Measurements from ENCODE around the gene STK38L.
"Not testable (repeated sequence)": the region's sequence is repeated elsewhere in the genome, so short reads cannot be mapped to it uniquely, and the experiment has no call there.

Gene STK38L

GRCh38 chr12:27217590-27217989 lies 26.5 kb upstream of the STK38L start:
- Mint-ChIP-seq H3K4me1 (ENCODE audit: low read depth) (peaks cover 6% of the 10 kb centered on the region), H3K27me3 (ENCODE audit: low read depth) (no peaks in the 10 kb centered on the region), H3K27ac (no peak overlapping the region), H3K4me3 (no peak overlapping the region), H3K36me3 (ENCODE audit: low read depth) (no peaks in the 10 kb centered on the region), H3K9me3 (no peaks in the 10 kb centered on the region)

- Mint-ChIP-seq H3K27me3 (ENCODE audit: low read depth) (peaks cover 4% of the 10 kb centered on the region), H3K36me3 (ENCODE audit: low read depth) (no peaks in the 10 kb centered on the region), H3K4me3 (no peak overlapping the region), H3K9me3 (no peaks in the 10 kb centered on the region), H3K27ac (no peak overlapping the region), H3K4me1 (ENCODE audit: low read depth) (peaks cover 6% of the 10 kb centered on the region)
Measured at GRCh38 chr12:27219693-27220054, 24.4 kb upstream of the STK38L start.

GRCh38 chr12:27220055-27220987 lies 23.8 kb upstream of the STK38L start:
- peaks cover 4% of the 10 kb centered on the region for H3K27me3 Mint-ChIP-seq (ENCODE audit: low read depth)
- no peaks in the 10 kb centered on the region for H3K9me3 Mint-ChIP-seq
- H3K4me1 Mint-ChIP-seq (ENCODE audit: low read depth), result peaks cover 6% of the 10 kb centered on the region
- no peak overlapping the region for H3K27ac Mint-ChIP-seq
- H3K4me3 Mint-ChIP-seq, result no peak overlapping the region
- no peaks in the 10 kb centered on the region for H3K36me3 Mint-ChIP-seq (ENCODE audit: low read depth)

- Mint-ChIP-seq H3K4me1 (ENCODE audit: low read depth) (peaks cover 6% of the 10 kb centered on the region), H3K9me3 (no peaks in the 10 kb centered on the region), H3K27me3 (ENCODE audit: low read depth) (peaks cover 4% of the 10 kb centered on the region), H3K4me3 (no peak overlapping the region), H3K36me3 (ENCODE audit: low read depth) (no peaks in the 10 kb centered on the region), H3K27ac (no peak overlapping the region)
Measured at GRCh38 chr12:27220988-27221345, 23.1 kb upstream of the STK38L start.

GRCh38 chr12:27221625-27222387 lies 22.3 kb upstream of the STK38L start:
- Mint-ChIP-seq H3K27ac (no peak overlapping the region), H3K36me3 (ENCODE audit: low read depth) (no peaks in the 10 kb centered on the region), H3K27me3 (ENCODE audit: low read depth) (peaks cover 4% of the 10 kb centered on the region), H3K4me1 (ENCODE audit: low read depth) (peaks cover 8% of the 10 kb centered on the region), H3K9me3 (no peaks in the 10 kb centered on the region), H3K4me3 (no peak overlapping the region)

GRCh38 chr12:27226407-27226929 lies 17.6 kb upstream of the STK38L start:
- Mint-ChIP-seq H3K4me1 (ENCODE audit: low read depth) (peaks cover 2% of the 10 kb centered on the region), H3K36me3 (ENCODE audit: low read depth) (no peaks in the 10 kb centered on the region), H3K9me3 (no peaks in the 10 kb centered on the region), H3K27me3 (ENCODE audit: low read depth) (peaks cover 4% of the 10 kb centered on the region), H3K4me3 (no peak overlapping the region), H3K27ac (no peak overlapping the region)

- no peak overlapping the region for H3K4me3 Mint-ChIP-seq
- H3K36me3 Mint-ChIP-seq (ENCODE audit: low read depth), result no peaks in the 10 kb centered on the region
- H3K27ac Mint-ChIP-seq, result no peak overlapping the region
- peaks cover 5% of the 10 kb centered on the region for H3K27me3 Mint-ChIP-seq (ENCODE audit: low read depth)
- peaks cover 2% of the 10 kb centered on the region for H3K4me1 Mint-ChIP-seq (ENCODE audit: low read depth)
- peaks cover 5% of the 10 kb centered on the region for H3K9me3 Mint-ChIP-seq
Measured at GRCh38 chr12:27229367-27229766, 14.7 kb upstream of the STK38L start.

GRCh38 chr12:27231374-27231773 lies 12.7 kb upstream of the STK38L start:
- not testable (repeated sequence) for H3K9me3 Mint-ChIP-seq; H3K4me3 Mint-ChIP-seq; H3K4me1 Mint-ChIP-seq (ENCODE audit: low read depth); H3K27me3 Mint-ChIP-seq (ENCODE audit: low read depth); H3K36me3 Mint-ChIP-seq (ENCODE audit: low read depth); H3K27ac Mint-ChIP-seq

- Mint-ChIP-seq H3K27me3 (ENCODE audit: low read depth) (peaks cover 5% of the 10 kb centered on the region), H3K4me1 (ENCODE audit: low read depth) (peaks cover 18% of the 10 kb centered on the region), H3K36me3 (ENCODE audit: low read depth) (no peaks in the 10 kb centered on the region), H3K27ac (no peak overlapping the region), H3K4me3 (no peak overlapping the region), H3K9me3 (peaks cover 5% of the 10 kb centered on the region)
Measured at GRCh38 chr12:27233814-27234213, 10.3 kb upstream of the STK38L start.

GRCh38 chr12:27236498-27236897 lies 7.6 kb upstream of the STK38L start:
- H3K27me3 Mint-ChIP-seq (ENCODE audit: low read depth), result peaks cover 5% of the 10 kb centered on the region
- no peaks in the 10 kb centered on the region for H3K36me3 Mint-ChIP-seq (ENCODE audit: low read depth)
- peaks cover 28% of the 10 kb centered on the region for H3K4me1 Mint-ChIP-seq (ENCODE audit: low read depth)
- no peak overlapping the region for H3K4me3 Mint-ChIP-seq
- H3K27ac Mint-ChIP-seq, result no peak overlapping the region
- peaks cover 5% of the 10 kb centered on the region for H3K9me3 Mint-ChIP-seq

- no peaks in the 10 kb centered on the region for H3K36me3 Mint-ChIP-seq (ENCODE audit: low read depth)
- peaks cover 28% of the 10 kb centered on the region for H3K4me1 Mint-ChIP-seq (ENCODE audit: low read depth)
- peaks cover 2% of the 10 kb centered on the region for H3K9me3 Mint-ChIP-seq
- peak overlapping the region; percentile 79 for H3K27ac Mint-ChIP-seq
- peaks cover 2% of the 10 kb centered on the region for H3K27me3 Mint-ChIP-seq (ENCODE audit: low read depth)
- H3K4me3 Mint-ChIP-seq, result peak overlapping the region; percentile 15
Measured at GRCh38 chr12:27237790-27238771, 6.0 kb upstream of the STK38L start.

GRCh38 chr12:27243006-27243405 lies 1.1 kb upstream of the STK38L start:
- no peaks in the 10 kb centered on the region for H3K27me3 Mint-ChIP-seq (ENCODE audit: low read depth)
- peaks cover 8% of the 10 kb centered on the region for H3K9me3 Mint-ChIP-seq
- peaks cover 8% of the 10 kb centered on the region for H3K36me3 Mint-ChIP-seq (ENCODE audit: low read depth)
- peak overlapping the region; percentile 99 for H3K27ac Mint-ChIP-seq
- H3K4me1 Mint-ChIP-seq (ENCODE audit: low read depth), result peaks cover 49% of the 10 kb centered on the region
- H3K4me3 Mint-ChIP-seq, result peak overlapping the region; percentile 100

- Mint-ChIP-seq H3K27me3 (ENCODE audit: low read depth) (no peaks in the 10 kb centered on the region), H3K27ac (peak overlapping the region; percentile 99), H3K4me1 (ENCODE audit: low read depth) (peaks cover 38% of the 10 kb centered on the region), H3K9me3 (peaks cover 8% of the 10 kb centered on the region), H3K4me3 (peak overlapping the region; percentile 100), H3K36me3 (ENCODE audit: low read depth) (peaks cover 9% of the 10 kb centered on the region)
Measured at GRCh38 chr12:27244689-27245488, 803 bp downstream of the STK38L start.
